ENCODE measurements around the gene MYO3B. TPM values are rescaled to one million over a fixed set of nuclear protein-coding genes. Genes with fewer than 3 reads are reported as not detected.

Gene MYO3B
- total and polyA plus RNA-seq, 2 donors from 2014 or later = 3.5 to 6.4 TPM

- Histone ChIP-seq H3K36me3 (ENCODE audit: control insufficient read depth in 2 of 3, insufficient read depth in 3 of 3, low read length in 3 of 3) (no peaks in the 10 kb centered on the region), H3K4me3 (ENCODE audit: low read length in 3 of 3) (no peak overlapping the region), H3K9ac (ENCODE audit: low read length in 3 of 3) (no peak overlapping the region), H3K27me3 (ENCODE audit: control insufficient read depth, insufficient read depth, low read length) (no peaks in the 10 kb centered on the region), H3K27ac (ENCODE audit: low read depth in 2 of 2, low read length in 2 of 2) (no peak overlapping the region), H3K4me1 (ENCODE audit: control insufficient read depth in 2 of 3, insufficient read depth in 2 of 3, low read depth in 1 of 3, low read length in 3 of 3) (no peaks in the 10 kb centered on the region), H3K9me3 (ENCODE audit: control insufficient read depth in 2 of 3, insufficient read depth in 1 of 3, low read length in 3 of 3) (no peaks in the 10 kb centered on the region)
- FAIRE-seq (no peak), DNase-seq (no peak)
- TF ChIP-seq, protein P1, sequence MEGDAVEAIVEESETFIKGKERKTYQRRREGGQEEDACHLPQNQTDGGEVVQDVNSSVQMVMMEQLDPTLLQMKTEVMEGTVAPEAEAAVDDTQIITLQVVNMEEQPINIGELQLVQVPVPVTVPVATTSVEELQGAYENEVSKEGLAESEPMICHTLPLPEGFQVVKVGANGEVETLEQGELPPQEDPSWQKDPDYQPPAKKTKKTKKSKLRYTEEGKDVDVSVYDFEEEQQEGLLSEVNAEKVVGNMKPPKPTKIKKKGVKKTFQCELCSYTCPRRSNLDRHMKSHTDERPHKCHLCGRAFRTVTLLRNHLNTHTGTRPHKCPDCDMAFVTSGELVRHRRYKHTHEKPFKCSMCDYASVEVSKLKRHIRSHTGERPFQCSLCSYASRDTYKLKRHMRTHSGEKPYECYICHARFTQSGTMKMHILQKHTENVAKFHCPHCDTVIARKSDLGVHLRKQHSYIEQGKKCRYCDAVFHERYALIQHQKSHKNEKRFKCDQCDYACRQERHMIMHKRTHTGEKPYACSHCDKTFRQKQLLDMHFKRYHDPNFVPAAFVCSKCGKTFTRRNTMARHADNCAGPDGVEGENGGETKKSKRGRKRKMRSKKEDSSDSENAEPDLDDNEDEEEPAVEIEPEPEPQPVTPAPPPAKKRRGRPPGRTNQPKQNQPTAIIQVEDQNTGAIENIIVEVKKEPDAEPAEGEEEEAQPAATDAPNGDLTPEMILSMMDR (IDR thresholded peaks at IDR 0.05; ENCODE audit: borderline replicate concordance, extremely low read depth, insufficient read depth) = no peak
- intact Hi-C loops (cut with DNase I) = no loop called here
These were observed 65.3 kb downstream of the MYO3B start for GRCh38 chr2:170243118-170243837.

DNA sequence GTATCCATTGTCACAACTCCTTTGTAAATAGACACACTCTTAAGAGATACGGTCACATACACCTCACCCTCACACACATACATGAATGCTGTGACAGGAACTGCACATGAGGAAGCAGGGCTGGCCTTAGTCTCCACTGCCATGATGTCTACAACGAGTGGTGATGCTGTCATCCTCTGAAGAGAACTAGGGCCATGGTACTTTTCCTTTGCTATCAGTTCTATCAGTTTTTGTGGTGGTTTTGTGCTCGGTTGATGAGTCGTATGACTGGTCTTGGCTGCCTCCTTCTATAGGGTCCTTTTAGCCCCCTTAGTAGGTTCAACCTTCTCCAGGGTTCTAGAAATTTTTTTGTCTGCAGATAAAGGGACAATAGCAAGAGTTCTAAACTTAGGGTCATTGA is 66.0 kb downstream of the MYO3B start:
- Histone ChIP-seq H3K9me3 (ENCODE audit: control insufficient read depth in 2 of 3, insufficient read depth in 1 of 3, low read length in 3 of 3) (no peaks in the 10 kb centered on the region), H3K27me3 (ENCODE audit: control insufficient read depth, insufficient read depth, low read length) (no peaks in the 10 kb centered on the region), H3K4me3 (ENCODE audit: low read length in 3 of 3) (no peak overlapping the region), H3K27ac (ENCODE audit: low read depth in 2 of 2, low read length in 2 of 2) (no peak overlapping the region), H3K4me1 (ENCODE audit: control insufficient read depth in 2 of 3, insufficient read depth in 2 of 3, low read depth in 1 of 3, low read length in 3 of 3) (no peaks in the 10 kb centered on the region), H3K9ac (ENCODE audit: low read length in 3 of 3) (no peak overlapping the region), H3K36me3 (ENCODE audit: control insufficient read depth in 2 of 3, insufficient read depth in 3 of 3, low read length in 3 of 3) (no peaks in the 10 kb centered on the region)
- no peak for DNase-seq
- intact Hi-C loops (cut with DNase I) = no loop called here
- no peak for FAIRE-seq
- TF ChIP-seq, protein P1 (IDR thresholded peaks at IDR 0.05; ENCODE audit: borderline replicate concordance, extremely low read depth, insufficient read depth) = no peak

DNA sequence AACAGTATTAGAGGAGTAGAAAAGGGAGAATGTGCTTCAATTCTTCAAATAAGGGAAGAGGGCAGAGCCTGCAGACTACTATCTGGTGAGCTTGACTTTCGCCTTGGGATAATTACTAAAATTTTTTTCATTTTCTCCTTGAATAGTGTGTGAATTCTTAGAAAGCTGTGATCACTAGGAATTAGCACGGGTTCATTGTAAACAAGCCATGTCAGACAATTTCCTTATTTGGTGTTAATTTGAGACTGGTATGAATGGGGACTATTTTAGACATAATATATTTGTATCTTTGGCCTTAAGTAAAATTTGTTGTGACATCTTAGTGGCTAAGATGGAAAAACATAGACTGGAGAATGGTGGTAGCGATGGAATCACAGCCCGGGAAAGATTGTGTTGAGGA is 66.6 kb downstream of the MYO3B start:
- no peak overlapping the region for H3K4me3 ChIP-seq (ENCODE audit: low read length in 3 of 3)
- H3K9me3 ChIP-seq (ENCODE audit: control insufficient read depth in 2 of 3, insufficient read depth in 1 of 3, low read length in 3 of 3) = no peaks in the 10 kb centered on the region
- no peaks in the 10 kb centered on the region for H3K27me3 ChIP-seq (ENCODE audit: control insufficient read depth, insufficient read depth, low read length)
- FAIRE-seq (no peak), DNase-seq (no peak)
- no peak overlapping the region for H3K9ac ChIP-seq (ENCODE audit: low read length in 3 of 3)
- TF ChIP-seq, protein P1 (IDR thresholded peaks at IDR 0.05; ENCODE audit: borderline replicate concordance, extremely low read depth, insufficient read depth) = no peak
- no peak overlapping the region for H3K27ac ChIP-seq (ENCODE audit: low read depth in 2 of 2, low read length in 2 of 2)
- H3K36me3 ChIP-seq (ENCODE audit: control insufficient read depth in 2 of 3, insufficient read depth in 3 of 3, low read length in 3 of 3) = no peaks in the 10 kb centered on the region
- no peaks in the 10 kb centered on the region for H3K4me1 ChIP-seq (ENCODE audit: control insufficient read depth in 2 of 3, insufficient read depth in 2 of 3, low read depth in 1 of 3, low read length in 3 of 3)
- intact Hi-C loops (cut with DNase I) = no loop called here

- DNase-seq (no peak), FAIRE-seq (no peak)
- Histone ChIP-seq H3K9me3 (ENCODE audit: control insufficient read depth in 2 of 3, insufficient read depth in 1 of 3, low read length in 3 of 3) (no peaks in the 10 kb centered on the region), H3K36me3 (ENCODE audit: control insufficient read depth in 2 of 3, insufficient read depth in 3 of 3, low read length in 3 of 3) (no peaks in the 10 kb centered on the region), H3K9ac (ENCODE audit: low read length in 3 of 3) (no peak overlapping the region), H3K27me3 (ENCODE audit: control insufficient read depth, insufficient read depth, low read length) (no peaks in the 10 kb centered on the region), H3K4me3 (ENCODE audit: low read length in 3 of 3) (no peak overlapping the region), H3K4me1 (ENCODE audit: control insufficient read depth in 2 of 3, insufficient read depth in 2 of 3, low read depth in 1 of 3, low read length in 3 of 3) (no peaks in the 10 kb centered on the region), H3K27ac (ENCODE audit: low read depth in 2 of 2, low read length in 2 of 2) (no peak overlapping the region)
- TF ChIP-seq, protein P1 (IDR thresholded peaks at IDR 0.05; ENCODE audit: borderline replicate concordance, extremely low read depth, insufficient read depth) = no peak
- intact Hi-C loops (cut with DNase I) = no loop called here
These were observed 67.4 kb downstream of the MYO3B start for GRCh38 chr2:170245312-170245711.
